ENCODE measurements around the gene SPOCK2.

GRCh38 chr10:72069751-72070526 lies 18.4 kb downstream of the SPOCK2 start:
- TF ChIP-seq CTCF (IDR thresholded peaks at IDR 0.05 in 4 of 5, conservative IDR thresholded peaks at IDR 0.05 in 1 of 5) (no peak), POLR2A (IDR thresholded peaks at IDR 0.05) (no peak)

All from gastrocnemius medialis (tissue), 4 donors.